AG10803 (cell line): ENCODE results near the gene DCAF5.
"Not testable (repeated sequence)": the region's sequence is repeated elsewhere in the genome, so short reads cannot be mapped to it uniquely, and the experiment has no call there.

Experiments
- DNase-seq: peaks from one replicate; pipeline ENCODE4 v3.0.0; 2010; ENCODE audit warnings: low read depth
- H3K4me3 ChIP-seq: 2 replicates; pipeline ENCODE4 v1.5.1; 2011; ENCODE audit warnings: mild to moderate bottlenecking, low read length, control low read depth
- TF ChIP-seq, protein P1 (sequence below): conservative IDR thresholded peaks from 2 replicates; pipeline ENCODE4 v1.5.1; 2011; ENCODE audit warnings: mild to moderate bottlenecking, low read length, control low read depth, inconsistent platforms

DCAF5 gene

DNA sequence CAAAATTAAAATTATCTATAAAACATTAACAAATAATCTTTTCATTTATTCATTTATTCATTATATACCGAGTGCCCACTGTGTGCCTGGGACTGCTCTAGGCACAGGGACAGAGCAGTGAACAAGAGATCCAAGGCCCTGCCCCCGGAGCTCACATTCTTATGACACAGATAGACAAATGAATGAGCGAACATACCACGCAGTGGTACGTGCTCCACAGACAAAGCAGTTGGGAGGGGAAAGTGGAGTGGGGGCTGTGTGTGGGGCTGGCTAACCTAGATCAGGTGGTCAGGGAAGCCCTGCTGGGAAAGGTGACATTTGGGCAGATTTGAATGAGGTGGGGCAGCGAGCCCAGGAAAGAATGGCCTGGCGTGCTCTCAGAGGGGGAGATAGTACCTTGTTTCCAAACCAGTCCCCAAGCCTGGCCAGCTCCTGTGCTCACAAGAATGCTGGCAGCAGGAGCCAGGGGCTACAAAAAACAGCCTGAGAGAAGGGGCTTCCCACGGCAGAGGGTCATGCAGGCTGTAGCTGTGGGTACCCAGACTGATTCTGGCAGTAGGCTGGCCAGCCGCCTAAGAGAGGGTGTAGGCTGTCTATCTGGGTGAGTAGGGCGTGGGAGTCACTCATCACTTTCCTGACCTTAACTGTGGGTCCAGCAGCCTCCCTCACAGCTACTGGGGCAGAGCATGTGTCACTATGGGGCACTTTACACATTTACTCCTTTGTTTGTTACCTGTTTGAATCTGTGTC lies 116.0 kb downstream of the DCAF5 start:
- TF ChIP-seq, protein P1, sequence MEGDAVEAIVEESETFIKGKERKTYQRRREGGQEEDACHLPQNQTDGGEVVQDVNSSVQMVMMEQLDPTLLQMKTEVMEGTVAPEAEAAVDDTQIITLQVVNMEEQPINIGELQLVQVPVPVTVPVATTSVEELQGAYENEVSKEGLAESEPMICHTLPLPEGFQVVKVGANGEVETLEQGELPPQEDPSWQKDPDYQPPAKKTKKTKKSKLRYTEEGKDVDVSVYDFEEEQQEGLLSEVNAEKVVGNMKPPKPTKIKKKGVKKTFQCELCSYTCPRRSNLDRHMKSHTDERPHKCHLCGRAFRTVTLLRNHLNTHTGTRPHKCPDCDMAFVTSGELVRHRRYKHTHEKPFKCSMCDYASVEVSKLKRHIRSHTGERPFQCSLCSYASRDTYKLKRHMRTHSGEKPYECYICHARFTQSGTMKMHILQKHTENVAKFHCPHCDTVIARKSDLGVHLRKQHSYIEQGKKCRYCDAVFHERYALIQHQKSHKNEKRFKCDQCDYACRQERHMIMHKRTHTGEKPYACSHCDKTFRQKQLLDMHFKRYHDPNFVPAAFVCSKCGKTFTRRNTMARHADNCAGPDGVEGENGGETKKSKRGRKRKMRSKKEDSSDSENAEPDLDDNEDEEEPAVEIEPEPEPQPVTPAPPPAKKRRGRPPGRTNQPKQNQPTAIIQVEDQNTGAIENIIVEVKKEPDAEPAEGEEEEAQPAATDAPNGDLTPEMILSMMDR: no peak
- H3K4me3 ChIP-seq: no peak overlapping the region
- DNase-seq: no peak

DNA sequence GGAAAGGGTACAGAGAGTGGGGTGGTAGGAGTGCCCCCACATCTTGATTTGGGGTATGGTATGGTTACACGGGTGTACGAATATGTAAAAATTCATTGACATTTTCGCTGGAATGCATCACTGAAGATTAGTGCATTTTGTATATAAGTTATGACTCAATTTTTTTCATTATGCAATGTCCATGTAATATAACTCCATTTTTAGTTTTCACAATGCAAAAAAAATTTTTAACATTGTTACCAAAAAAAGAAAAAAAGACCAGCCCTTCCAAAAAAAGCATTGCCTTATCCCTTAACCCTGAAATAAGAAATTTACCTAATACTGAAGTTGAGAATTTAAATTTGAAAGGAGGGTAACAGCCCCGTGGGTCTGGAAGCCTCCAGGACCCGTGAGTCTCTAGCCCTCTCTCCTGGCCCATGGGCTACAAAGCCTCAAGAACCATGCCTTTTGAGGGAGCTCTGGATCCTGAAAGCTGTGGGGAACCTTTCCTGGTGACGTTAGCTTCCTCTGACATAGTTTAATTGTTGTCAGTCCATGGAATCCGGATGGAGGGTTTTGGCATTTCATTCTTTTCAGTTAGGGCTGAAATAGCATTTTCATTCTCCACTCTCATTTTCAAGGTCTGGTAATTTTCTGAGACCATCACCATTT lies 118.2 kb downstream of the DCAF5 start:
- no peak for DNase-seq
- H3K4me3 ChIP-seq: no peak overlapping the region
- TF ChIP-seq, protein P1: no peak

DNA sequence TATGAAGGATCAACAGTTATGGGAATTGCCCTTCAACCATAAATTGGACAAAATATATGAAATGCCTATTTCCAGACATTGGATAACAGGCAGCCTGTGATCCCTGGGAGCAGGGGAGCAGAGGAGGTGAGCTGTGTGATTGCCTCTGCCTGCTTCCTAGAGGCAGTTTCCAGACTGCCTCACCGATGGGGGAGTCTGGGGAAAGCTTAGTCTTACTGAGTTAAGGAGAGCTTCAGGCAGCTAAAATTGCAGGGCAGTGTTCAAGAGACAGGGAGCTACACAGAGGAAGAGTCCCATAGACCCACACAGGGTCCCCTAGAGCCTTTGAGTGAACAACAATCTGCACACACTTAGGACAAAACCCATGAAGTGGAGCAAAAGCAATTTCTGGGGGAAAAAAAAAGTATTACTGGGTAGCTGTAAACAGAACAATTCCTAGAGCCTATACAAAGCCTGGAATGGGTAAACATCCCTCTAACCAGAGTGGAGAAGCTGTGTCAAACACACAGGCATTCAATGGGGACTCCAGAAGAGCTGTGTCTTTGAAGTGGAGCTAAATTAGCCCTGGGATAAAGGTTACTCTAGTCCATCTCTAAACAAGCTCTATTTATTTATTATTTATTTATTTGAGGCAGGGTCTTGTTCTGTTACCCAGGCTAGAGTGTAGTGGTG lies 125.5 kb downstream of the DCAF5 start:
- no peak for DNase-seq
- H3K4me3 ChIP-seq: no peak overlapping the region
- TF ChIP-seq, protein P1: no peak

DNA sequence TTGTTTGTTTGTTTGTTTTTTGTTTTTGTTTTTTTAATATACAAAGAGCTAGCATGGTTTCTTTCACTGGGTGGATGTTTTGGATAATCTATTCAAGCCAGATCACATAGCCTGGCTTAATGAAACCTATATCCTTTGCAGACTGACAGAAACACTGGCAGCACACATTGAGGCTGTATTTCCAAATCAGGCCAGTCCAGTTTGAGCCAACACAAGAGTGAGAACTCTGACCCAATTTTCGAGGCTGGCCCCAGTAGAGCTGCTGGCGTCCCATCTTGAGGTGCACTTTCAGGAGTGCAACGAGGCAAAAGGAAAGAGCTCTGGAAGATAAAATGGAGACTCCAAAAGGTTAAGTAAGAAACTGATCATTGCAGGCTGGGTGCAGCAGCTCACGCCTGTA lies 129.9 kb downstream of the DCAF5 start:
- H3K4me3 ChIP-seq: no peak overlapping the region
- no peak for DNase-seq
- TF ChIP-seq, protein P1: no peak

- DNase-seq, H3K4me3 ChIP-seq: not testable (repeated sequence)
These were observed 130.8 kb downstream of the DCAF5 start for GRCh38 chr14:69022093-69022492.

GRCh38 chr14:69017706-69018105 lies 135.2 kb downstream of the DCAF5 start:
- TF ChIP-seq, protein P1: no peak
- DNase-seq: no peak
- no peak overlapping the region for H3K4me3 ChIP-seq

DNA sequence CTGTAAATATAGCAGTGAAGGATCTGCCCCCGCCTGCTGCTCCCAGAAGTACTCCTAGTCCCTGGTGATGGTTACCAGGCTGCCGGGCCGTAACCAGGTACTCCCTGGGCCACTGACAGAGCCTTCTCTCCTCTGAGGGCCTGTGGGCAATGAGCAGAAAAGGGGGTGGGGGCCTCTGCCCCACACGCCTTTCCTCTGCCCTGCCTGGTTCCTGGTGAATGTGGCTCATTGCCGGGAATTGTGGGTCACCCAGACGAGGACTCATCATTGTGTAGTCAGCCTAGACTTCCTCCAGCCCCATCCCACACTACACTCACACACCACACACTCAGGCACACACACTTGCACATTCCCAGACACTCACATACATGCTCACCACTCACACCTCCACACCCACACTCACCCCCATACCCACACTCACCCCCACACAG lies 138.1 kb downstream of the DCAF5 start:
- no peak overlapping the region for H3K4me3 ChIP-seq
- TF ChIP-seq, protein P1: no peak
- no peak for DNase-seq
